NCI-H345 (cell line): ENCODE measurements around the gene ZCWPW1.
A peak's percentile ranks its signal among the peaks of the same experiment; 100 is the strongest.

ENCODE experiments used
- DNase-seq: peaks from one replicate; lab custom pipeline; 2025; lab: John Stamatoyannopoulos, UW

Gene ZCWPW1

GRCh38 chr7:100428199-100428966, at the start of gene ZCWPW1:
Gene ZCWPW1, minus strand, starts transcription at chr7:100428703. Its CDS starts 8,054 bp downstream, at chr7:100420649.
- DNase-seq, result peak; percentile 97

GRCh38 chr7:100477871-100478267, 49.4 kb upstream of the ZCWPW1 start:
- no peak for DNase-seq

- no peak for DNase-seq
Measured at GRCh38 chr7:100476903-100477870, 48.7 kb upstream of the ZCWPW1 start.

GRCh38 chr7:100476101-100476780, 47.7 kb upstream of the ZCWPW1 start:
- DNase-seq, result no peak

- no peak for DNase-seq
Measured at GRCh38 chr7:100475549-100475948, 47.0 kb upstream of the ZCWPW1 start.

- no peak for DNase-seq
Measured at GRCh38 chr7:100472854-100473499, 44.5 kb upstream of the ZCWPW1 start.

GRCh38 chr7:100472121-100472851, 43.8 kb upstream of the ZCWPW1 start:
- no peak for DNase-seq

GRCh38 chr7:100471021-100471420, 42.5 kb upstream of the ZCWPW1 start:
- no peak for DNase-seq

GRCh38 chr7:100469227-100470044, 40.9 kb upstream of the ZCWPW1 start:
- peak; percentile 73 for DNase-seq

- DNase-seq, result no peak
Measured at GRCh38 chr7:100467638-100468373, 39.3 kb upstream of the ZCWPW1 start.

- no peak for DNase-seq
Measured at GRCh38 chr7:100466653-100467605, 38.4 kb upstream of the ZCWPW1 start.

- DNase-seq, result peak; percentile 61
Measured at GRCh38 chr7:100465702-100466311, 37.3 kb upstream of the ZCWPW1 start.

GRCh38 chr7:100465299-100465698, 36.8 kb upstream of the ZCWPW1 start:
- DNase-seq, result no peak

- no peak for DNase-seq
Measured at GRCh38 chr7:100464791-100465190, 36.3 kb upstream of the ZCWPW1 start.

- DNase-seq, result no peak
Measured at GRCh38 chr7:100464210-100464660, 35.7 kb upstream of the ZCWPW1 start, which contains the start of gene SPACDR. Gene SPACDR, minus strand, starts transcription at chr7:100464260. Its CDS starts 235 bp downstream, at chr7:100464025.

GRCh38 chr7:100457033-100457432, 28.5 kb upstream of the ZCWPW1 start:
- DNase-seq, result no peak

- DNase-seq, result no peak
Measured at GRCh38 chr7:100456562-100456961, 28.1 kb upstream of the ZCWPW1 start.

- DNase-seq, result no peak
Measured at GRCh38 chr7:100455206-100455605, 26.7 kb upstream of the ZCWPW1 start.
